ENCODE results near the gene WDR20.
"Not testable (repeated sequence)": the region's sequence is repeated elsewhere in the genome, so short reads cannot be mapped to it uniquely, and the experiment has no call there.

The WDR20 gene

GRCh38 chr14:102172721-102173120 is 33.0 kb downstream of the WDR20 start:
- DNase-seq = not testable (repeated sequence)

- no peak for DNase-seq
Observed at GRCh38 chr14:102177161-102177560, 37.5 kb downstream of the WDR20 start.

- no peak for DNase-seq
Observed at GRCh38 chr14:102178806-102179205, 39.1 kb downstream of the WDR20 start.

DNA sequence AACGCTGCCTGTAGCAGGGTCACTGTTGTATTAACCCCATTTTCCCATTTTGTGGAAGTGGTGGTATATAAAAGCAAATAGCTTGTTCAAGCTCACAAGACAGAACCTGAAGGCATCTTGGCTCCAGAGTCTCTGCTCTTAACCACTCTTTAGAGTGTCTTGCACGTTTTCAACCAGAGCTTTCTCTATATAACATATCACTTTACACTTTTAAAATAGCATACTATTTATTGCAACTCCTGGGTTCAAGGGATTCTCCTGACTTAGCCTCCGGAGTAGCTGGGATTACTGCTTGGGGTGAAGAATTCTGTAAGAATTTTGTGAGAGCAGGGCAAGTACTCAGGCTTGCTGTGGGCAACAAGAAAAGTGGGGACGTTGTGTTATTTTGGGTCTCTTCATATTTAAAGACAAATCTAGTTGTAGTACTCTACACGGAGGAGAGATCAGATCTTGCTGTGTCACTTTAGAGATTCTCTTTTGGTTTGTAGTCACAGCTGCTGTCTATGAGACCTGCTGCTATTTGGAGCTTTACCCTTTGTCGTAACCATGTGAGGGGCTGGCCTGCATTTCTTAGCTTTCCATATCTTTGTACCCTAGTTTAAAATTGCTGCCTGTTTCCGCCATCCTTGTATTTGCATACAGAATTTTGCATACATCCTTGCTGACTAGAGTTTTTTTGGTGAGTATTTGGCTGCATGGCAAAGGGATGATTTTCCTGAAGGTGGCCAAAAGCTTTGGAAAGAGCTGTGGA is 40.7 kb downstream of the WDR20 start:
- DNase-seq = no peak

DNA sequence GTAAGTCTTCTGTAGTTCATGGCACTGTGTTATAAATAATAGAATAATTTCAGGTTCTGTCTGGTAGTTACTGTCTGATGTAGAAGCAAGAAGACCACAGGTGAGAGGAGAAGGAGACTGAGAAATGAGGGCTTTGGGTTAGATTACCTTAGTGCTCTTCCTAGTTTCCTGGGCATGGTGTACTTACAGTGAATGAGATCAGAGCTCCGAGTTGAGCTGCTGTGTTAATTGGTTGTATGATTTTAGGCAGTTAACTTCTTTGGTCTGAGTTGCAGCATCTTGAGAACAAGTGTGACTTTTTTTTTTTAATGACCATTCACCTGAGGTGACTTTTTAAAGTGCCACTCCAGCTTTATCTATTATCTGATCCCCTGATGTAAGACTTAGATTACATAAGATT is 41.5 kb downstream of the WDR20 start:
- no peak for DNase-seq

DNA sequence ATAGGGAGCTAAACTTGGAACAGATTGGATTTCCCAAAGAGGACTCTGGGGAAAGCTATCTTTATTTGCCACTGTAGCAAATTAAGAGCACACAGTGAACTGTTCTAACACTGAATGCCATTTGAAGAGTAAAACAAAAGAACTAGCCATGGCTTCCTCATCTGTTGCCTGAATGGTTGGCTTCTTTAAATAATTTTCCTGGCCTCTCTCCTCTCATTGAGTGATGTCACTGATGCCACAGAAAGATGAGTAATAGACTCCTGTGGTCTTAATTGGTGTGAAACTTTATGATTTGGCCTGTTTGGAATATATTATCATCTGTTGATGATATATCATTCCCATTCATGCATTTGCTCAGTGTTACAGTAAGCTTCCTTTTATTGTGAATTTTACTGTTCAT is 42.5 kb downstream of the WDR20 start:
- DNase-seq = no peak

GRCh38 chr14:102182936-102183619 is 43.4 kb downstream of the WDR20 start:
- no peak for DNase-seq

DNA sequence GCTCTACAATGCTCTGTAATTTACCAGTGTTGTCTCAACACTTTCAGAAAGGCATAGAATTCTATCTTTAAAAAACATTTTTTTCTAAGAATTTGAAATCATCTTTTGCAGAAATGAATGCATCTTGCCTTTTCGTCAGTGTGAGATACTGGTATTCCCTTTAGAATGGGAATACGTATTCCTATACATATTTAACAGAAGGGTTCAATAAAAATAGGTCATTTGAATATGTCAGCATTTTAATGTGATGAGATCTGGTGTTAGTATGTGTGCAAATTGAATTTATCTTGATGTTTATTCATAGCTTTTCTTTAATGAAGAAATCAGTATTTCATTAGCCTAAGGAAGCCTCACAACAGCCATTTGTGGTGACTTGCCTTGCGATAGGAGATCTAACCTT is 44.2 kb downstream of the WDR20 start:
- no peak for DNase-seq

DNA sequence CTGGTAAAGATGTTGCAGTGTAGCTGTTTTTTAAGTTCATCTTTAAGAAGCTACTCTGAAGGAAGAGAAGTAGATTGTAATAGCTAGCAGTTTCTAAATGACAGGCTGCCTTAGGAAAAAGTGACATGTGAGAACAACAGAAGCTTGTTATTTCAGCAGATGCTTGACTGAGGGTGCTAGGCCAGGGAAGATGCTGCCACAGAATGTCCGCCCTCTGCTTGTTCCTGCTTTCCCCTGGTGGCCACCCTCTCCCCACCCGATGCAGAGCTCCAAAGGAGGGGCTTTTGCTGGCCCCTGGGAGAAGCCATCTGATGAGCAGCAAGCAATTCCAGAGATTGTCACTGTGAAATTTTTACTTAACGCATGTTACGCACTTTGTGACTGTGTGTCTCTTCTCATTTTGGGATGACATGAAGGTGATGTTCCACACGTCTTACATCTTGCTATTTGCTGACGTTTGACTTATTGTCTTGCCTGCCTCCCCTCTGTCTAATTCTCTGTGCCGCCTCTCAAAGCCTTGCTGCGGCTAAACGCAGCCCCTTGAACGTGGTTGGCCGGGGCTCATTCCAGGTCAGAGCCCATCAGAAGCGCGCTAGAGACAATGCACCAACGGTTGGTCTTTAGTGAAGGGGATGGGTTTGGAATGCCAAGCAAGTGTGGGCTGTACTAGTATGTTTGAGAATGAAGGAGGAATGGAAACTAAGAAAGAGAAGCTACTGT is 44.8 kb downstream of the WDR20 start:
- no peak for DNase-seq

- DNase-seq = no peak
Observed at GRCh38 chr14:102185360-102185759, 45.7 kb downstream of the WDR20 start.

GRCh38 chr14:102187044-102187443 is 47.3 kb downstream of the WDR20 start:
- DNase-seq = no peak

GRCh38 chr14:102187568-102188001 is 47.9 kb downstream of the WDR20 start:
- DNase-seq = no peak

DNA sequence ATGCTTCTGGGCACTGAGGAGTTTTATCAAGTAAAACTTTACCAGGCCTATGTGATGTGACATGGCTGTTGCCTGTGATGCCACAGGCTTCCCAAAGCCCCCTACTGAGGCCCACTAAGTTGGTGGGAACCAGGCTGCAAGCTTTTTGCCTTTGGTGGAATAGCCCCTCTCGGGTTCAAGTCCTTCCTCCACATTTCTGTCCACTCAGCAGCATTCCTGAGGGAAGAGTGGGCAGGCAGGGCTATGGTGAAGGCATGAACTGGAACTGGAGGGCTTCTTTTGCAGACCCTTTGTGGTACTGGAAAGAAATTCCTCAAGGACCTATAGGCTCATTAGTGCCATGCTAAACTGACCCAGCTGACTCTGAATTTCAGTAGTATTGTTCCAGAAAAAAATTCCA is 48.5 kb downstream of the WDR20 start:
- no peak for DNase-seq

DNA sequence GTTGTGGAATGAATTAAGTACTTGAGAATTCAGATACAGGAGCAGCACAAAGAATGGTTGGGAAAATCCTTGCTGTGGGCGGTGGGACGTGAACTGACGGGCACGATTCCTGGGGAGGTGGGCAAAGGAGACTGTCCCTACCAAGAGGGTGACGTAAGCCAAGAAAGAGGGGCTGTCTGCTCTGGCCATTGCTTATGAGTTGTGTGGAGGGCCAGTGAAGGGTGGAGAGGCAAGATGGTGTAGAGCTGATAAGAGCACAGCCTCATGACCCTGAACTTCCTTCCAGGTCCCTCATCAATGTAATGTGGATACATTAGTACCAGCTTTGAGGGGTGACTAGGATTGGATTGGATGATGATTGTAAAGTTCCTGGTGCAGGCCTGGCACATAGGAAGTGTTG is 50.2 kb downstream of the WDR20 start:
- DNase-seq = no peak

DNA sequence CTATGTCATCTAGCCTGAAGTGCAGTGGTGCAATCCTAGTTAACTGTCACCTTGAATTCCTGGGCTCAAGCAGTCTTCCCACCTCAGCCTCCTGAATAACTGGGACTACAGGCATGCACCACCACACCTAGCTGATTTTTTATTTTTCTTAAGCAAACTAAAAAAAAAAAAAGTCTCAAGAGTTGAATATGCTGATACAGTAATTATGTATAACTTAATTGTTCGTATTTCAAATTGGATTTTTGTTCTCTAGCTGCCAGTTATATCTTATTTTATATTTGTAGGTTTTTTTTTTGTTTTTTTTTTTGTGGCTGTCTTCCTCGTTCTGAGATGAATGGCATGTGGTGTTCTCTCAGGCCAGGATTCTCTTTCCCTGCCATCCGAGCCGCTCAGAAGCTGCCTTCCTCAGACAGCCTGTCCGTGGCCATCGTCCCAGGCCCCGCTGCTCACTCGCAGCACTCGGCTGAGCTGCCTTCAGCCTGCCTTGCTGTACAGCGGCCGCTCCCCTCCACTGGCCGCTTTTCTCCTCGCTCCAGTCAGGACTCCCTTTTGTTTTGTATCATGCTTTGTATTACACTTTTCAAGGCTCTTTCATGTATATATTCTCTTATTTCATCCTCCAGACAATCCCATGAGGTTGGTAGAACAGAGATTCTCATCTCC is 53.3 kb downstream of the WDR20 start:
- no peak for DNase-seq

- no peak for DNase-seq
Observed at GRCh38 chr14:102194856-102195255, 55.2 kb downstream of the WDR20 start.

DNA sequence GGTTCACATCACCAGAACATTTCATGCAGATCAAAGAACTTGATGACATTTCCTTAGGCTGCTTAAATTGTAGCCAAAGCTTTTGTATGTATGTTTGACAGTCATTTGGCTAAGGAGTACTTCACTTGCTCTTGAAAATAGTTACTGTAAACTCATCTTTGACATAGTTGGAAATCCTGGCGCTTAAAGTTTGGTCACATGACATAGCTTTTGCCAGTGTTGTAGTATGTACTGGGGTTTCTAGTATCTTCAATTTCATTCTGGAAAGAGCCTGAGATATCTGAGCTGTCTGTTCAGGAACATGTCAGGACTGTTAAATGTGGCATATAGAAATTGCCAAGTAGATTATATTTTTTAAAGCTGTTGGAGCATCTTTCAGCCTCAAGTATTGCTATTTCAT is 55.7 kb downstream of the WDR20 start:
- no peak for DNase-seq

GRCh38 chr14:102196039-102196901 is 56.6 kb downstream of the WDR20 start:
- DNase-seq = no peak

- DNase-seq = no peak
Observed at GRCh38 chr14:102196902-102197230, 57.2 kb downstream of the WDR20 start.

GRCh38 chr14:102197317-102197853 is 57.7 kb downstream of the WDR20 start:
- DNase-seq = no peak

- no peak for DNase-seq
Observed at GRCh38 chr14:102200690-102201352, 61.1 kb downstream of the WDR20 start.

DNA sequence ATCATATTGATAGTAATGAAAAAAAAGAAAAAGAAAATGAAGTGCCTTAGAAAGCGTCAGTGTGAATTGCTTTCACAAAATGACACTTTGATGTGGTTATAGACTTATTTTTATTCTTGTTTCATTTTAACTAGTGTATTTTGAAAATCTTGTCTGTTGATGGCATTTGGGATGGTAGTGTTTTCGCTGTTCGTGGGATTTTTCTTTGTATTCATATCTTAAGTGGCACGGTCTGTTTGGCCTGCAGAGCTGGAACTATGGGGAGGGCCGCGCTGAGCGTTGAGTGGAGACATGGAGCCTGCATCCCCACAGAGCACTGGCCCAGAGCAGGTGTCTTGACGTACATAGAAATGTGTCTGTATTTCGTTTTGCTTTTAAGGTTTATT is 61.6 kb downstream of the WDR20 start:
- no peak for DNase-seq
